EH (cell line): ENCODE measurements around the gene SH3RF3.

Experiments used
- DNase-seq: peaks from one replicate; pipeline ENCODE4 v3.0.0-alpha.2; 2015; ENCODE audit warnings: low read depth

SH3RF3 gene

DNA sequence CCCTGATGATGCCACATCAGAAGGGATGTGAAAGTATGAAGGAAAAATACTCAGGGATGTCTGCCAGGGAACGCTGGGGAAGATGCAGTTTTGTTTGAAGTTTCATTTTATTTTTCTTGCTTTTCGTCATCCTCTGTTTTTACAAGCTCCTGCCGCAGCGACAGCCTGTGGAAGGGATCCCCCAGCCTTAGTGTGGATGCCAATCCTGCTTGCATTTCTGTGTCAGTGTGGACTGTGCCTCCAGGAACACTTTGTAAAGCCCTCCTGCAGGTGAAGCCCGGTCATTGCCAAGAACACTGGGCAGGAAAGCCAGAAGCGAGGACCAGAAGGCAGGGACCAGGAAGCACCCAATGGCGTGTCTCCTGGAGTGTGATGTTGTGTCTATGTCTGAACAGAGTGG, 250.5 kb downstream of the SH3RF3 start:
- DNase-seq = no peak

DNA sequence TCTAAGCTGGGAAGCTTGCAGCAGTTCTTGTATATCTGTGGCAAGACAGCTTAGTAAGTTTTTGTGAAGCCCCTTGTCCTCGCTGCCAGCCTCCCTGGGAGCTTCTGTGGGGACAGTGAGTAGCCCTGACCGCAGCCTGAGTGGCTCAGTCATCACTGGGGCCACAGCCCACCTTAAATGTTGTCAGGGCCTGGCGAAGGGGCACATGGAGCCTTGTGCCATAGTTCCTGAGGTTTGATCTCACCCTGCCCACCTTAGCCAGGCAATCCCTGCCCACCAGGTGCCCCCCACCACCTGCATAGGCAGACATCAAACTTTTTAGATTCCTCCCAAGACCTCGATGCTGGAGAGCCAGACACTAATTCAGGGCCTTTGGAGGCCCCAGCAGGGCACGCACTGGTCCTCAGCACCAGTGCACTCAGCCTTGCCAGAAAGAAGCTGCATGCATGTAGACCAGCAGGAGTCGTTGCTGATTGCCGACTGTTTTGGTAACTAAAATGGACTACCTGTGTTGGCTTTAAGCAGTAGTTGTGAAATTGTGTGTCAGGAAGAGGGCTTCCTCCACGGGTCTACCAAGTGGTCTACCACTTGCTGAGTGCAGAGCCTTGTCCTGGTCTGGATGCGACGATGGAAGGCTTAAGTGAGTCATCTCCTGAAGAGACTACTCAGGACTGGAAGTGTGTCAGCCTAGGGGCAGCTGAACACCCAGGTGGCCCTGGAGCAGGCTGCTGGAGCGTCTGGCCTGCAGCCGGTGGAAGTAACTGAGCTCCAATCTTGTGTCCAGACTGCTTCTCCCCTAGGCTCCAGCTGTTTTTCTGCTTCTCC, 251.7 kb downstream of the SH3RF3 start:
- DNase-seq = peak; percentile 43

DNA sequence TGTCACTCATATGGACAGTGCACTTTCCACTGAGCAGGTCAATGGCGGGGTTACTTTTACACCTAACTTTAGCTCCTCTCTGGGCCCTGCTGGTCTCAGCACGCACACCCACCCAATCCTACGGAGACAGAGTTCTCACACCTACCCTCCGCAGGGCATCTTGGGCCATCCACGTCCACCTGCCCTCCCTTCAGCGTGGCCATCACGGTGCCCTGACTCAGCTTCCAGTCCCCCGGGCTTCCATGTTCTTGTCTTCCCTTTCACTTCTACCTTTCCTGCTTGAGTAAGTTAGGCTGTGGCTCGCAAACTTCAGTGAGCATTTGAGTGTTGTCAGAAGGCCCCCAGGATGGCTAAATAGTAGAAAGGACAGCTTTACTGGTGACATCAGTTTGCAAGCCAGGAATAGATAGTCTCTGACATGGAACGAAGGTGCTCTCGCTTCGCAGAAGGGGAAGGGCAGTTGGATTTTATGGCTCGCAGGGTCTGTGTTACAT, 252.4 kb downstream of the SH3RF3 start:
- DNase-seq = no peak

DNA sequence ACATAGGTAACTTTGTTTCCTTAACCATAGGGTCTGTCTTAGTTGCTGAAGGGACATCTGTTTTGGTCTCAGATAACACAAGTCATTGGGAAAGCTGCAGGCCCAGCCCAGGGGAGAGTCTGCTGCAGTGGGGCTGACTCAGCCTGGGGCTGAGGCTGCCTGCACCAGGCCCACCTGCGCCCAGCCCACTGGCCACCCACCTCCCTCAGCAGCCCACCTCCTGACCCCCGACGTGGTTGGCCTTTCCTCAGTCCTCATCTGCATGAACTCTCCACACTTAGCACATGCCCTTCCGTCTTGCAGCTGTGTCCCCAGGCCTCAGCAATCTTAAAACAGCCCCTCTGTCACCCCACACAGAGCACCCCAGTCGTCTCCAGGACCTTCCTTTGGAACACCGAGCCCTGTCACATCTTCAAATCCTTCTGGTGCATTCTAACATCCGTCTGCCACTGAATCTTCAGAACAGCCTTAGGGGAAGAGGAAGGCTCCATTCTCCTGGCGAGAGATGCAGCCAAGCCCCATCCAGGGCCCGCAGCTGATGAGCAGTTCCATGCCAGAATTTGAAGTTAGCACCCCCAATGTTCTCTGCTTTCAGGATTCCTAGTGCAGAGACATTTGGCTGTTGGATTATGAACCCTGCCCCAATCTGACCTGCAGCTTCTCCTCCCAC, 253.4 kb downstream of the SH3RF3 start:
- DNase-seq = no peak

DNA sequence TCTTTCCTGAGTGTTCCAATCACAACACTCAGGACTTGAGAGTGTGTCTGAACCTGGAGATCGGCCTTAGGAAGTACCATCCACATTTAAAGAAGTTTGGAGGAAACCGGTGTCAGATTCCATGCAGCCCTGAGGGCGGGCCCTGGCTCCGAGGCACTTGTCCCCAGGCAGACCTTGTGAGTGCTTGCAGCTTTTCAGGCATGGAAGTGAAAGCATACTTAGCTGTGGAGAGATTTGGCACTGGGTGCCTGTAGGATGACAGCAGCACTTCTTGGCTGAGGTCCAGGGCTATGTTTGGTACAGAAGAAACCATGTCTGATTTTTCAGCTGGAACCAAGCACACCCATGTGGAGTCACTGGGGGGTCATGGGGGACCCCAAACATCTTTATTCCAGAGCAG, 253.9 kb downstream of the SH3RF3 start:
- DNase-seq = peak; percentile 91

DNA sequence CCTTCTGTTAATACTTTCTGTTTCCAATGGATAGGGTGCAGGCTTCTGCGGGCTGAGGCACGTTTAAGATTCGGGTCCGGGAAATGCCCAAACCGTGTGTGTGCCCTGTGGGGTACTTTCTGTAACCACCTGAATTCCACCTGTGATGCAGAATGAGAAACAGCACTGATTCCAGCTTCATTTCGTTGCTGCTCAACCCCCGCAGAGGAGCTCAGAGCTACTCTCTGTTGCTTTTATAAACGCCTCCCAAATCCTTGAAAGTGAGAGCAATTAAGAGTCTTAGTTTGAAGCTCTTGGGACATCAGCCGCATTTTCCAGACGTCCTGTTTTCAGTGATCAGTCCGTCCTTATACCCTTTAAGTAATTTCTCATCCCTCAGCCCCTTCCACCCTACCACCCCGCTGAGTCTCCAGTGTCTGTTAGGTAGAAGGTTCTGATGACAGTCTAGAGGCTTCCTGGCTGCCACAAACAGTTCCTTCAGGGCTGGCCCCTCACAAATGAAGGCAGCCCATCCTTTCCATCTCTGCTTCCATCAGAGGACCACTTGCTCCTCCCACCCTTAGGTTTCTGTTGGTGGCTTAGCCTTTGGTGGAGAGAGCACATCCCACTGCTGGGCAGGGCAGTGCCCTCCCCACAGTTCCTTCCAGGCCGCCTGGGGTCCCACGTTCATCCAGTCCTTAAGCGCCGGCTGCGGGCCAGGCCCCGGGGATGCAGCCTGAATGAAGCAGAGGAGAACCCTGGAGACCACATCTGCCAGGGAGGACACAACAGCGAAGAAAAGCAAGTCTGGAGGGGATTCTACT, 254.7 kb downstream of the SH3RF3 start:
- DNase-seq = no peak

DNA sequence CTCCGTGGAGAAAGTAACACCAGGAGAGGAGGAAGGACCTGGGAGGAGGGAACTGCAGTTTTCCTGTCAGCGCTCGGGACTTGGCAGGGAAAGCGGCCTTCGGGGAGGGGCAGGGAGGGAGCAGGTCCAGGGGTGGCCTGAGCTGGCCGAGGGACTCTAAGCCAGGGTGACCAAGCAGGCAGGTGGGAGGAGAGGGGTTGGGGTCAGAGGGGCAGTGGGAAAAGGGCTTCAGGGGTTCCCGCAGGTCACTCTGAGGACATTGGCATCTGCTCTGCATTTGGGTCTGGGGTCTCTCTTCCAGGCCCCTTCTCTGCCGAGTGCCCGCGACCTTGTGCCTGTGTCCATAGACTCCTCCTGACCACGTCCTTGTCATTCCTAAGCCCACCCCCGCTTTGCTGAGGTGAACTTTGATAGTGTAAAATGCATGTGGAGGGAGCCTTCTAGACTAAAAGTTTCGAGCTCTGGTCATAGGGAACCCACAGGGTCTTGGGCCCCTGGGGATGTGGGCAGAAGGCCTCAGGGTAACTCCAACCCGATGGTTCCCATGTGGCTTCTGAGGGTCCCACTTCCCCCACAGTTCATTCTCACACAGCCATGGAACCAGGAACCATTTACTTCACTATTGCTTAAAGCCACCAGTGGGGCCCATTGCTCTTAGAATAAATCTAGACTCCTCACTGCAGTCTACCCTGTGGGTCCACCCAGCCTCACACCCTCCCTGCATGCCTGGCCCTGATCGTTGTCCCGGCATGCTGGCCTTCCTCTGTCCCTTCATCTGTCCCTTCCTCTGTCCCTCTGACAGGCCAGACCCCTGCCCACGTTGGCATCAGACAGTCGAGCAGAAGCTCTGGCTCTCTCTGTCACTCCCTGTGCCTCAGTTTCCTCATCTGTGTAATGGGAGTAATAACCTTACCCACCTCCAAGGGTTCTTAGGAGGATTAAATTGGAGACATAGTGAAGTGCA, 255.6 kb downstream of the SH3RF3 start:
- no peak for DNase-seq

DNA sequence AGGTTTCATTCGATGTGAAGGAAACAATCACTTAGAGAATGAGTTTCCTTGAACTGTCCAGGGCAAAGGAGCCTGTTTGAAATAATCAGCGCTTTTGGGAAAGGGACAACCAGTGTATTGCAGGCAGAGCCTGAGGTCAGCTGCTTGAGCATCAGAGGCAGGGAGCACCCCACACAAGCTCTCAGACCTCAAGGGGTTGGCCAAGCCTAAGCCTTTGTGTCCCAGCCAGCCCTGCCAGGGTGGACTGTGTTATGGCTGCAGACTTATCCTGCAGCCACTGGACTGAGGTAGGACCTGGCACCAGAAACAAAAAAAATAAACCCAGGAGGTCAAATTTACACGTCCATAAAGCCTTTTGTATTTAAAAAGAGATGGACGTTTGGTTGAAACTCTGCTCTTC, 256.5 kb downstream of the SH3RF3 start:
- no peak for DNase-seq

DNA sequence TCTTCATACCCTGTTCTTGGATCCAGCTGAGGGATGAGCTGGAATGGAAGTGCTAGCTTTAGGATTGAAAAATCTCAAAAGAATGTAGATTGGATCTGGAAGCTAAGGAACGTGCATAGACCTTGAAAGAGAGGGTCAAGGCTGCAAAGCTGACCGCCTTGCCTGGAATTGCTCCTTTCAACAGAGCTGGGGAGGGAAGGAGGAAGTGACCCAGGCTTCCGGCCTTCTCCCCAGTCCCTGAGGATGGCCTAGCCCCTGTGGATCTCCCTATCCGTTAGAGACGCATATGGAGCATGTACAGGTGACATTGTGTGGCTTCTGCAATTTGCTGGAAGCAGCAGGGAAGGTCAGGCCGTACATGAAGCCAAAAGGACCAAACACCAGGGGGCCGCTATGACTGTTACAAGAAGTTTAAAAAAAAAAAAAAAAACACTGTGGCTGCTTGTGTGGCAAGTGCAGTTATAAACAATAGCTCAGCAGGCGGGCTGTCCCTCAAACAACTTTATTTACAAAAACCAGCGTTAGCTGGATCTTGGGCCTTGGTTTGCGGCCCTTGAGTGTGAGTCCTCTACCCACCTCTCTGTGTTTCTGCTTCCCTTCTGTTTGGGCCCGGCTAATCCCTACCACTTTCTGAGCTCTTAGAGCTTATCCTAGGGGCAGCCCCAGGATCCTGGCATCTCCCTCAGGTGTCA, 257.1 kb downstream of the SH3RF3 start:
- DNase-seq = no peak

DNA sequence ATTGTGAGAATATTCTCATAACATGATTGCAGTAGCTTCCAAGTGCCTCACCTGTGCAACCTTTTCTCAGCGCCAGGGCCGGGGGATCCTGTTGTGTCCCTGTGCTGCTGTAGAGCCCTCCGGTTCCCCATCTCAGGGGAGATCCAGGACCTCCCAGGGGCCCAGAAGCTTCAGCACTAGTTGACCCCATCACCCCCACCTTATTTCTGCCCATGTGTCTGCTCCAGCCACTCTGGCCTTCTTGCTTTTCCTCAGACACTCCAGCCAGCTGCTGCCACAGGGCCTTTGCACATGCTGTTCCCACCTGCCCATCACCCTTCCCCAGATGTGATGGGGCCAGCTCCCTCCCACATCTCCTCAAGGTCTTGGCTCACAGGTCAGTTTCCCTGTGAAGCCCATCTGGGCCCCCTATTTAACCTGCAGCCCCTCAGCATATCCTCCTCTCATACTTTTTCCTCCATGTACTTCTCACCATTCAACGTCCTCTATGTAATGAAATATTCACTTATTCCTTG, 258.3 kb downstream of the SH3RF3 start:
- DNase-seq = no peak

DNA sequence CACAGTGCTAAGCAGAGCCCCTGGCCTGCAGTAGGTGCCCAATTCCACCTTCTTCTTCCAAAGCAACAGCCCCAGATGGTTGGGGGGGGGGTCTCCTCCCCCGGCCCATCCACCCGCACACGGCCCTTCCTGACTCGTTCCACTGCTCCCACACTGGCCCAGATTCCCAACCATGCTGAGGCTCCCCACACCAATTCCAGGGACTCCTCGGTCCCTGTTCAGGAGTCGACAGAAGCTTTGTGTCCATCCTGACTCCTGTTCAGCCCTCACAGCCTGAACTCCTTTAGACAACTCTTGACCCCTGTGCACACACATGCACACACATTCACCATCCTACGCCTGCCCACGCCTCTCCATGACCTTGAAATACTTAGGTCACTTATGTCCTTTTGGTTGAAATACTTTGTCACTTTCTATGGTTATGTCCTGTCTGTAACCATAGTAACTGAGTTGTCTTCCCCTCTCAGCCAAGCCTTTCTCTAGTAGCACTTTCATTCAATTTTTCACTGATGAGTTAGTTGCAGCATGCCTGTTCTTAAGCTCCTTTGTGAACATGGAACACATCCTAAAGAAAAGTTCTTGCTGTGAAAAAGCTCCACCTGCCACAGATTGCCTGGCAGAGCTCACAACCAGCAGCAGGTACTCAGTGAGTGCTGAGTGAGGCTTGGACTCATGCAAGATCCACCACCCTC, 258.9 kb downstream of the SH3RF3 start:
- no peak for DNase-seq

DNA sequence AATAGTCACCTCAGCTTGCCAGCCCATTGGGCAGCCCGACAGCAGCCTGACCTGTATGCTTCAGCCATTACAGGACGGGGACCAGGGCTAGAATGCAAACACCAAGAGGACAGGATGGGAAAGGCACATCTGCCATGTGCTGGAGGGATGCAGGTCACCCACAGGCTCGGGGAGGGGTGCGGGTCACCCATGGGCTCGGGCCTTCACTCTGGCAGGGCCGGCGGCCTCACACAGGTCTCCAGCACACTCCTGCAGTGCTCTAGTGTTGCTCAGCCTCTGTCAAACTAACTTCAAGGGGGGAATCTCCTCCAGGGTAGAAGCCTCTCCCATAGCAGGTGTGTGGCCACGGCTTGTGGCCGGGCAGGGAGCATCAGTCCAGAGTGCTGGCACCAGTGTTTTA, 262.2 kb downstream of the SH3RF3 start:
- DNase-seq = no peak

DNA sequence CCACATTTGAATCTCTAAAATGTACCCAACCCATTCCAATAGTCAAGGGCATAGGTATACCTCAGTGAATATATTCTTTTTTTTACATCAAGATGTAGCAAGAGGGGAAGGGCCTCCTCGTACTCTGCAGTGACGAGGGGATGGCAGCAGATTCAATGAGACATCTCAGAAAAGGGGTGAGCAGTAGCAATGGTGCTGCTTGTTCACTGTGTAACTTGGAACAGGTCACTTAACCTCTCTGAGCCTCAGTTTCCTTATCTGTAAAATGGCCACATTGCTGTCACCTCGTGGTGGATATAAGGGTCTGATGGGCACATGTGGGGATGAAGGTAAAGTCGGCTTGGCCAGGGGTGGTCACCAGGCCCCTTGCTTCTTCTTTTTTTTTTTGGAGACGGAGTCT, 263.1 kb downstream of the SH3RF3 start:
- DNase-seq = no peak

DNA sequence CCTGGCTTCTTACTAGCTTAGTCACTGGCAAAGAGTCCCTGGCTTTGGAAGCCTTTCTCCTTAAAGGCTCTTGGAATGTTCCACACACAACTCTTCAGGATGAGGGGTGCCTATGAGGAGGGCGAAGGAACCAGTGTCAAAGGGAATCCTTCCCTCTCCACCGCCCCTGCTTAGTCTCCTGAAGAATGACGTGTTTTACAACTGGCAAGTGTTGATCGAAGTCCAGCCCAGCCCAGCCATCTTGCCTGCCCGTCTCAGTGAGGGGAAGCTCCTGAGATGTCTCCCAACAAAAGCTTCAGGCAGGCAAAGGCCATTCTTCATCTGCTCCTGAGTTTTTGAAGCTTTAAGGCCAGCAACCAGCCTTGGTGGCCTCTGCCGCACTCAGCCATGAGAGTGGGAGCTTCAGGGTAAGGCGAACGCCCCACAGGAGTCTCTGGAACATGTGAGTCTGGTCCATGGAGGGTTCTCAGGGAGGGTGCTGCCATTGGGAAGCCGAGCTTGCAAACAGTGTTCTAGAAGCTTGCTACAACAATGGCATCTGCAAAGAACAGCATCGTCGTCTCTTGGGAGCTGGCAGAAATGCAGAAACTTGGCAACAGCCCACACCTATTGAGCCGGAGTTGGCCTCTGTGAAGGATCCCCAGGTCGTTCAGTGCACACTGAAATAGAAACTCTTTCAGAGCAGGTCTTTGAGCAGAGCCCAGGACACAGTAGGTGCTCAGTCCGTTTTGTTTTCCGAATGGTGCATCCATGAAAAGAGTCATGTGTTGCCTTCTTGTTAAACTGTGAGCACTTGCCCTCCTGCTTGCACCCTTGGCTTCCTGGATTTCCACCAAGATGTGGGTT, 264.0 kb downstream of the SH3RF3 start:
- DNase-seq = no peak

DNA sequence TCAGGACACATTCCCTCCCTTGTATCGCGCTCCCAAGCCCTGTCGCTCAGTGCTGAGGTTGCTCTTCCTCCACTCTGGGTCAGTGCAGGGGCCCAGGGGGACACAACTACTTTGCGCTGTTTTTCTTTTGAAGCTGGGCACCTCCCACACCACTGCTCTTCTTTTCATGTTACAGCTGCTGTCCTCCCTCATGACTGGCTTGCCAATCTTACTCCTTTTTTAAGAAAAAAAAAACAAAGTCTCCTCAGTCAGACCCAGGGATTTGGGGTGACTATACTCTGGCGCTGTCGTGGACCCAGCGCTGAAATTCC, 264.6 kb downstream of the SH3RF3 start:
- no peak for DNase-seq

DNA sequence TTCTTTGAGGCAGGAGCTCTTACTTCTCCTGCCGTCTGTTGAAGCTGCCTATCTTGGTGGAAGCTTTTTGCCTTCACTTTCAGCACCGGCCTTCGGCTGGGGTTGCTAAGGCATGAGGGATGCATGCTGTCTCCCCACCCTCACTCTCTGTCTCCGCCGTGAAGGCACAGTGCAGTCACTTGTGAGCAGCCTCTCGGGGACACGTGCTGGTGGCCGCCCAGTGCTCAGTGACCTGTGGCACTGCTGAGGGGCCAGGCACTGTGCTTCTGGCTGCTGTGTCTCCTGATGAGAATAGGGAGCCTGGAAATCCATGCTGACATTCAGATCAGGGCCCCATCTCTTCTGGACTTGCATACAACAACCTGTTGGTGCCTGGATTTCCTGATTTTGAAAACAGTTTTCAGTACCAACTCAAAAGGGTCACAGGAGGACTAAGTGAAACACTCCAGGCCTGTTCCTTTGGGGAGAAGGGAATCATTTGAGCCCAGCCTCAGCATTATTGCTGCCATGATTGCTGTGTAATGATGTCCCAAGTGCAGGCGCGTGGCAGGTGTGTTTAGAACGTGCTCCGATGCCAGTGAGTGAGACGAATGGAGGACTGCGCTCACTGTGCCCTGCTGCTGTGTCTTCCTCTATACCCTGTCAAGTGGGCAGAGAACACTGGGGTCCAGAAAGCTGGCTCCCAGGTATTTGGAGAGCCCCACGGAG, 266.6 kb downstream of the SH3RF3 start:
- no peak for DNase-seq

DNA sequence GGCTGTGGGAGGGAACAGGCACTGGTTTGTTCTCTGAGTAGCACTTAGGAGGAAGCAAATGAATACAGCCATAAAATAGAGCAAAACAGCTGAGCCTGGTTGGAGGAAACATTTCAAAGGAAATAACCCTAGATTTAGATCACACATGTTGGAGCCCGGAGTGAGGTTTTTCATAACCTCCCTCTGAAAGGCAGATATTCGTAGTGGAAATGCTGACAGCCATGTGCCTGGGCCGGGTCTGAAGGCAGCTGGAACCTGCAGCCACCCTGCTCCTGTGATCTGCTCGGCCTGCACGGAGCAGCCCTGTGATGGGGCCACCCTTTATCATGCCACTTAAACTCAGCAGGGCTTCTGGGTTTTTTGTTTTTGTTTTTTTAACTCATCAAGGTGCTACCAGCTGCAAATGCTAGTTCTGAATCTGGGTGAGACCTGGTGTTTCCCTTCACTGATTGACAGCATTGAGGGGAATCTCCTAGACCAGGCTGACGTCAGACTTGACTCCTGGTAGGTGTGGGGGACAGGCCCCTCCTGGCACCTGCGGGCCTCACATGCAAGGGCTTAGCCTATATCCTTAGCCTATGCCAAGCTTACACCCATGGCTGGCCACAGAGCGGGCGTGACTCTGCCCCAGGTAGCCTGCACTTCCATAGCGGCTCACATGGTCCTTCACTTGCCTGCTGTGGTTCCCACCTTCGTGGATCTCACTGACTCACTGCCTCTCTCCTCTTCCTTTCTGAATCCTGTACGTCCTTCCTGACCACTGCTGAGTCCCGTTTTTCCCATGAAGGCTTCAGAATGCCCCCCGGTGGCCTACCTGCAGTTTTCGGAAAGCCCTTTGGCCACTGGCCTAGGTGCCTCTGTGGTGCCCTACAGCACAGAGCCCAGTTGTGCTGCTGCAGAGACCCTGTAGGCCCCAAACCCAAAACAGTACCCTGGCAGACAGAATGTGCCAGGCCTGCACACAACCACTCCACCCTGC, 267.5 kb downstream of the SH3RF3 start:
- DNase-seq = peak; percentile 13
